SK-N-SH (cell line): ENCODE results near the gene P4HA3. TPM values are rescaled to one million over a fixed set of nuclear protein-coding genes. Genes with fewer than 3 reads are reported as not detected.

Experiments used
- CTCF ChIA-PET: fragments of 300-600, 350-600 bp; formaldehyde crosslinking; extraction: SDS; loops from one replicate; lab custom pipeline; 2021; lab: Yijun Ruan, JAX
- POLR2A ChIA-PET: fragments of 350-600 bp; sonication (Branson Sonifier 250); formaldehyde crosslinking; extraction: SDS; loops from one replicate; lab custom pipeline; 2020; ENCODE audit warnings: antibody characterized with exemption, inconsistent platforms; lab: Yijun Ruan, JAX
- DNase-seq: peaks from one replicate; pipeline ENCODE4 v3.0.0; 2012
- H2AFZ ChIP-seq: fragments of 200-600 bp; sonication (generic); 2 replicates; pipeline ENCODE4 v1.8.1; 2016; ENCODE audit warnings: antibody characterized with exemption, mild to moderate bottlenecking, low read depth
- H3F3A ChIP-seq: fragments of 200-600 bp; sonication (generic); replicated peaks from 2 replicates; pipeline ENCODE3; 2016; ENCODE audit warnings: antibody characterized with exemption, mild to moderate bottlenecking; ENCODE audit not compliant: insufficient read depth
- H3K27ac ChIP-seq, 2 experiments: fragments of 200-500 bp in 1 of 2; fragments of 200-600 bp in 1 of 2; sonication (Bioruptor generic) in 1 of 2; sonication (generic), shearing (Covaris generic) in 1 of 2; 2 replicates each; pipeline versions ENCODE4 v1.5.1 to v1.6.1; 2014 to 2016; ENCODE audit warnings: low read depth in 2 of 2, inconsistent platforms in 1 of 2, low read length in 1 of 2, mild to moderate bottlenecking in 1 of 2, mixed read lengths in 1 of 2
- H3K27me3 ChIP-seq: fragments of 200-600 bp; sonication (generic), shearing (Covaris generic); 2 replicates; pipeline ENCODE4 v1.6.1; 2016; ENCODE audit warnings: mixed run types; ENCODE audit not compliant: insufficient read depth
- H3K36me3 ChIP-seq, 2 experiments: fragments of 200-500 bp in 1 of 2; fragments of 200-600 bp in 1 of 2; sonication (Bioruptor generic) in 1 of 2; sonication (generic) in 1 of 2; replicated peaks in 1 of 2; 2 replicates each; pipeline versions ENCODE3 to v1.5.1; 2014 to 2016; ENCODE audit warnings: low read length in 1 of 2, mild to moderate bottlenecking in 1 of 2; ENCODE audit not compliant: insufficient read depth in 2 of 2, control insufficient read depth in 1 of 2
- H3K4me1 ChIP-seq, 2 experiments: fragments of 200-500 bp in 1 of 2; fragments of 200-600 bp in 1 of 2; sonication (Bioruptor generic) in 1 of 2; sonication (generic), shearing (Covaris generic) in 1 of 2; 2 replicates each; pipeline versions ENCODE4 v1.5.1 to v1.6.1; 2014 to 2016; ENCODE audit warnings: low read depth in 1 of 2, low read length in 1 of 2, mixed run types in 1 of 2; ENCODE audit not compliant: insufficient read depth in 2 of 2, control insufficient read depth in 1 of 2
- H3K4me2 ChIP-seq: fragments of 200-600 bp; sonication (generic), shearing (Covaris generic); 2 replicates; pipeline ENCODE4 v1.6.1; 2017; ENCODE audit warnings: mixed run types
- H3K4me3 ChIP-seq, 2 experiments: fragments of 200-500 bp in 1 of 2; fragments of 200-600 bp in 1 of 2; sonication (Bioruptor generic) in 1 of 2; sonication (generic), shearing (Covaris generic) in 1 of 2; 2 replicates each; pipeline versions ENCODE4 v1.5.1 to v1.8.1; 2014 to 2016; ENCODE audit warnings: low read depth in 2 of 2, inconsistent platforms in 1 of 2, low read length in 1 of 2, mild to moderate bottlenecking in 1 of 2, mixed read lengths in 1 of 2, moderate library complexity in 1 of 2
- H3K79me2 ChIP-seq: fragments of 200-600 bp; sonication (generic); 2 replicates; pipeline ENCODE4 v1.8.1; 2017; ENCODE audit warnings: mild to moderate bottlenecking; ENCODE audit not compliant: insufficient read depth
- H3K9ac ChIP-seq: fragments of 200-600 bp; sonication (generic); 2 replicates; pipeline ENCODE4 v1.6.1; 2017; ENCODE audit warnings: mixed run types
- H3K9me2 ChIP-seq: fragments of 200-600 bp; sonication (generic); 2 replicates; pipeline ENCODE4 v1.6.1; 2017; ENCODE audit warnings: mixed run types
- H3K9me3 ChIP-seq: fragments of 200-600 bp; sonication (generic); 2 replicates; pipeline ENCODE4 v1.6.1; 2017; ENCODE audit warnings: mixed run types, mild to moderate bottlenecking, moderate library complexity
- H4K20me1 ChIP-seq: fragments of 200-600 bp; sonication (generic); 2 replicates; pipeline ENCODE4 v1.6.1; 2017; ENCODE audit warnings: mild to moderate bottlenecking, mixed run types; ENCODE audit not compliant: insufficient read depth
- FOXJ3 ChIP-seq: sonication (generic); formaldehyde crosslinking; IDR thresholded peaks from 2 replicates; pipeline ENCODE4 v1.5.1; 2020; ENCODE audit warnings: mild to moderate bottlenecking, missing genetic modification reagents
- FOXM1 ChIP-seq: IDR thresholded peaks from 2 replicates; pipeline ENCODE4 v1.4.0; 2012; ENCODE audit warnings: low read depth, mild to moderate bottlenecking
- GABPA ChIP-seq: IDR thresholded peaks from 2 replicates; pipeline ENCODE4 v1.4.0; 2012; ENCODE audit warnings: low read depth, mild to moderate bottlenecking
- GATA2 ChIP-seq: sonication (generic); formaldehyde crosslinking; IDR thresholded peaks from 2 replicates; pipeline ENCODE4 v1.5.0; 2020; ENCODE audit warnings: mild to moderate bottlenecking, missing genetic modification reagents
- IRF3 ChIP-seq: fragments of 150-350 bp; IDR thresholded peaks from 2 replicates; pipeline ENCODE4 v1.6.1; 2016; ENCODE audit warnings: mild to moderate bottlenecking, low read depth, low read length
- JUND ChIP-seq: IDR thresholded peaks from 2 replicates; pipeline ENCODE4 v1.4.0; 2012
- MAX ChIP-seq: IDR thresholded peaks from 2 replicates; pipeline ENCODE4 v1.4.0; 2012; ENCODE audit warnings: low read depth
- MEF2A ChIP-seq: IDR thresholded peaks from 2 replicates; pipeline ENCODE4 v1.4.0; 2012; ENCODE audit warnings: low read depth, borderline replicate concordance
- NRF1 ChIP-seq: IDR thresholded peaks from 2 replicates; pipeline ENCODE4 v1.6.1; 2012; ENCODE audit warnings: low read depth, mild to moderate bottlenecking, low read length
- POLR2AphosphoS5 ChIP-seq: IDR thresholded peaks from 2 replicates; pipeline ENCODE4 v1.6.1; 2012; ENCODE audit warnings: low read depth, low read length
- RAD21 ChIP-seq: IDR thresholded peaks from 2 replicates; pipeline ENCODE4 v1.6.1; 2012; ENCODE audit warnings: mild to moderate bottlenecking, low read length
- REST ChIP-seq: IDR thresholded peaks from 2 replicates; pipeline ENCODE4 v1.6.1; 2012; ENCODE audit warnings: mild to moderate bottlenecking, low read depth, low read length, moderate library complexity
- RXRA ChIP-seq: IDR thresholded peaks from 2 replicates; pipeline ENCODE4 v1.4.0; 2012; ENCODE audit warnings: low read depth, mild to moderate bottlenecking, borderline replicate concordance
- TAF1 ChIP-seq: IDR thresholded peaks from 2 replicates; pipeline ENCODE4 v1.6.1; 2012; ENCODE audit warnings: low read depth, mild to moderate bottlenecking, low read length, moderate library complexity, borderline replicate concordance
- TCF12 ChIP-seq: IDR thresholded peaks from 2 replicates; pipeline ENCODE4 v1.4.0; 2012
- USF1 ChIP-seq: IDR thresholded peaks from 2 replicates; pipeline ENCODE4 v1.4.0; 2012; ENCODE audit warnings: low read depth, borderline replicate concordance
- USF2 ChIP-seq: fragments of 150-350 bp; IDR thresholded peaks from 2 replicates; pipeline ENCODE4 v1.6.1; 2017; ENCODE audit warnings: antibody characterized with exemption, low read length, low read depth, borderline replicate concordance
- WGBS: methylation state at CpG from one replicate; pipeline ENCODE4 v1.1.6; 2017; ENCODE audit warnings: low lambda C conversion rate; 5-methylcytosine and 5-hydroxymethylcytosine counted together
- polyA plus RNA-seq, 3 experiments: library from polyadenylated mRNA; depleted of rRNA; stranded (reverse); fragments of >200 nt; gene quantifications; 2 replicates each; pipeline ENCODE4 v1.2.3, GENCODE V29; 2012

The P4HA3 gene
- polyA plus RNA-seq, 1 of the 3 experiments (the other 2 are of a cell fraction): 8.4 TPM

- no peak for TF ChIP-seq GATA2
- TF ChIP-seq FOXM1: no peak
- peak; percentile 95 for TF ChIP-seq JUND
- TF ChIP-seq NRF1: no peak
- TF ChIP-seq RXRA: peak; percentile 63; the same call in 1 of the 2 replicates
- 0 out of 2 replicates have a peak, but pooled peaks have one; percentile 15 for TF ChIP-seq MEF2A
- peak; percentile 74; the same call in 1 of the 2 replicates for TF ChIP-seq POLR2AphosphoS5
- TF ChIP-seq REST: no peak
- TF ChIP-seq, all 33 proteins: peak for 14
Measured at GRCh38 chr11:74319139-74319816, 7.8 kb upstream of the P4HA3 start (continued).

GRCh38 chr11:74318241-74318932 is 6.9 kb upstream of the P4HA3 start:
- POLR2A ChIA-PET: no interaction called here
- no peaks in the 10 kb centered on the region for H3K36me3 ChIP-seq
- WGBS: 83% methylated on average over 1 of the region's 1 CpG
- H4K20me1 ChIP-seq: no peaks in the 10 kb centered on the region
- peaks cover 14% of the 10 kb centered on the region for H3K9me3 ChIP-seq
- peak overlapping the region; percentile 51 to 99; a peak in 3 of 4 replicates for H3K27ac ChIP-seq
- no peaks in the 10 kb centered on the region for H3K79me2 ChIP-seq
- peaks cover 63% of the 10 kb centered on the region for H3F3A ChIP-seq
- H2AFZ ChIP-seq: peak overlapping the region; percentile 56
- no peak for DNase-seq
- H3K27me3 ChIP-seq: no peaks in the 10 kb centered on the region
- H3K4me3 ChIP-seq: no peak overlapping the region; a peak in 1 of 4 replicates
- peak overlapping the region; percentile 45 for H3K4me2 ChIP-seq
- CTCF ChIA-PET: interaction anchor here (0.7 to 3.4 kb wide), 2 partner anchors 19 to 63 kb away, joined by 3 to 18 read pairs; no protein-coding TSS in a partner anchor
- H3K9me2 ChIP-seq: no peaks in the 10 kb centered on the region
- H3K4me1 ChIP-seq: peaks cover 0 to 20% of the 10 kb centered on the region in 2 experiments; a peak in 2 of 4 replicates
- peak overlapping the region; percentile 81; the same call in 1 of the 2 replicates for H3K9ac ChIP-seq
- TF ChIP-seq USF2 (no peak), IRF3 (no peak), FOXM1 (no peak), NRF1 (no peak), TCF12 (no peak; the same call in 1 of the 2 replicates), MEF2A (no peak), USF1 (no peak), MAX (no peak), GATA2 (no peak), FOXJ3 (CRISPR knock-in tag) (no peak), RAD21 (no peak), REST (no peak), POLR2AphosphoS5 (no peak), TAF1 (no peak), GABPA (no peak)
